Subcutaneous abdominal adipose tissue (tissue), 5 donors: ENCODE measurements around the gene CCDC121.

Experiments used
- H3K27ac ChIP-seq: one replicate; pipeline ENCODE4 v1.7.0; 2013; ENCODE audit warnings: low read depth, mild to moderate bottlenecking, inconsistent platforms, low read length, moderate library complexity
- H3K27me3 ChIP-seq, 5 donors: one replicate each; pipeline ENCODE4 v1.7.0; 2013; ENCODE audit warnings: low read length in 5 of 5, inconsistent platforms in 1 of 5; ENCODE audit not compliant: control insufficient read depth in 5 of 5, insufficient read depth in 4 of 5
- H3K36me3 ChIP-seq, 5 donors: one replicate each; pipeline ENCODE4 v1.7.0; 2013; ENCODE audit warnings: low read length in 5 of 5; ENCODE audit not compliant: control insufficient read depth in 5 of 5, insufficient read depth in 5 of 5
- H3K4me1 ChIP-seq, 5 donors: one replicate each; pipeline ENCODE4 v1.7.0; 2013; ENCODE audit warnings: low read length in 5 of 5, mild to moderate bottlenecking in 3 of 5, moderate library complexity in 1 of 5; ENCODE audit not compliant: control insufficient read depth in 5 of 5, insufficient read depth in 5 of 5
- H3K4me3 ChIP-seq, 5 donors: one replicate each; pipeline ENCODE4 v1.7.0; 2013; ENCODE audit warnings: low read length in 5 of 5, low read depth in 1 of 5
- H3K9ac ChIP-seq, 5 donors: one replicate each; pipeline ENCODE4 v1.7.0; 2013; ENCODE audit warnings: low read length in 5 of 5, mild to moderate bottlenecking in 4 of 5, moderate library complexity in 3 of 5
- H3K9me3 ChIP-seq, 5 donors: one replicate each; pipeline ENCODE4 v1.7.0; 2013; ENCODE audit warnings: low read length in 5 of 5; ENCODE audit not compliant: control insufficient read depth in 5 of 5
- donor health status: healthy.
- donor health status: healthy.
- donor health status: healthy.
- donor health status: healthy.
- donor health status: healthy.

The CCDC121 gene

GRCh38 chr2:27628767-27629709 is at the start of gene CCDC121, which contains the start of gene GPN1:
Gene CCDC121, minus strand, starts transcription at chr2:27629012. Its CDS starts 1,213 bp downstream, at chr2:27627799.
Gene GPN1, plus strand, starts transcription at chr2:27629050. Its CDS starts 9 bp downstream, at chr2:27629059.
- Histone ChIP-seq H3K36me3 (peaks cover 22 to 41% (median 26%) of the 10 kb centered on the region in 5 donors), H3K27me3 (no peaks in the 10 kb centered on the region), H3K9ac (peak within 1 kb of the TSS; percentile 83 to 97 (median 91)), H3K4me3 (peak within 1 kb of the TSS; percentile 84 to 99 (median 95)), H3K27ac (peak within 1 kb of the TSS; percentile 88), H3K4me1 (peaks cover 3 to 32% (median 20%) of the 10 kb centered on the region in 5 donors), H3K9me3 (no peaks in the 10 kb centered on the region)

GRCh38 chr2:27672723-27673486 is 44.1 kb upstream of the CCDC121 start:
- no peak overlapping the region for H3K27ac ChIP-seq
- H3K36me3 ChIP-seq = peaks cover 52 to 64% (median 55%) of the 10 kb centered on the region in 5 donors
- H3K9ac ChIP-seq = no peak overlapping the region

DNA sequence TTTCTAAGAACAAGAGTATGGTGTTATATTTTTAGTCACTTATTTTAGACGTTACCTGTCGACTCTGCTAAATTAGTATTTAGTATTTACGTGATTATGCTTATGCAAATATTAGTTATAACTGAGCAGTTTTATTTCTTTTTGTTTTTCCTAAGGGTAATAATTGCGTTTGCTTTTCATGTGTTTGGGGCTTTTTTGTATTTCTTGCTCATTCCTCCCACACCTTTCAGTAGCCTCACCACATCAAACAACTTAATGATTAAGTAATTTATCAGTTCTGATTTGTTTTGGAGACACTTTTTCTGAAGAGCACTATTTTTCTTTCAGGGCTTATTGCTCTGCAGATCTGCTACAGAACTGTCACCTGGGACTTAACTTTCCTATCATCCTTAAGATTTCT is 42.4 kb upstream of the CCDC121 start:
- no peaks in the 10 kb centered on the region for H3K9me3 ChIP-seq
- H3K27ac ChIP-seq = no peak overlapping the region
- peaks cover 47 to 57% (median 53%) of the 10 kb centered on the region in 5 donors for H3K36me3 ChIP-seq
- H3K4me1 ChIP-seq = peaks cover 0 to 2% (median 0%) of the 10 kb centered on the region in 5 donors
- no peak overlapping the region for H3K4me3 ChIP-seq
- H3K9ac ChIP-seq = no peak overlapping the region
- no peaks in the 10 kb centered on the region for H3K27me3 ChIP-seq

More at GRCh38 chr2:27672723-27673486, 44.1 kb upstream of the CCDC121 start:
- Histone ChIP-seq H3K4me3 (no peak overlapping the region), H3K27me3 (no peaks in the 10 kb centered on the region), H3K4me1 (no peaks in the 10 kb centered on the region), H3K9me3 (no peaks in the 10 kb centered on the region)

DNA sequence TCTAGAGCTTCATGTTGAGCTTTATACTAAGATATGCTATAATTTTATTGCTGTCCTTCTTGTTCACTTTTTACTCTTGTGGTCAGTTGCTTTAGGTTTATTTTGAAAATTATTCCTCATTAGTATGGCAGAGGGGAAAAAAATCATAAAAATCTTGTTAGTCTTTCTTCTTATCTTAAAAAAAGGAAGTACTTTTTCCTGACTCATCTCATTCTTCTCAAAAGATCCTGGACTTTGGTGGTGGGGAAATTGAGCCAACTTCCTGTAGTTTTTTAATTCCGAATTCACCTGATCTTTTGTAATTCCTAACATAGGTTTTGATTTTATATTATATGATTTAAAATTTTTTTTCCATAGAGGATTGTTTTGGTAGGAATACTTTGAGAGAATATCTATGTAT is 38.6 kb upstream of the CCDC121 start:
- Histone ChIP-seq H3K9me3 (no peaks in the 10 kb centered on the region), H3K27ac (no peak overlapping the region), H3K4me3 (no peak overlapping the region), H3K27me3 (no peaks in the 10 kb centered on the region), H3K36me3 (peaks cover 24 to 36% (median 28%) of the 10 kb centered on the region in 5 donors), H3K9ac (no peak overlapping the region), H3K4me1 (peaks cover 3 to 24% (median 21%) of the 10 kb centered on the region in 5 donors)

- Histone ChIP-seq H3K27me3 (no peaks in the 10 kb centered on the region), H3K4me3 (peak overlapping the region; percentile 88 to 100 (median 97)), H3K9ac (peak overlapping the region; percentile 96 to 99 (median 96)), H3K9me3 (no peaks in the 10 kb centered on the region), H3K4me1 (peaks cover 4 to 29% (median 24%) of the 10 kb centered on the region in 5 donors), H3K27ac (peak overlapping the region; percentile 95), H3K36me3 (peaks cover 26 to 44% (median 38%) of the 10 kb centered on the region in 5 donors)
Observed at GRCh38 chr2:27664622-27665363, 36.0 kb upstream of the CCDC121 start.

GRCh38 chr2:27664154-27664574 is 35.4 kb upstream of the CCDC121 start:
- H3K27ac ChIP-seq = peak overlapping the region; percentile 95
- H3K36me3 ChIP-seq = peaks cover 30 to 44% (median 39%) of the 10 kb centered on the region in 5 donors
- no peaks in the 10 kb centered on the region for H3K9me3 ChIP-seq
- peaks cover 4 to 29% (median 27%) of the 10 kb centered on the region in 5 donors for H3K4me1 ChIP-seq
- H3K9ac ChIP-seq = peak overlapping the region; percentile 96 to 99 (median 96)
- H3K4me3 ChIP-seq = peak overlapping the region; percentile 88 to 100 (median 97)
- no peaks in the 10 kb centered on the region for H3K27me3 ChIP-seq

- no peaks in the 10 kb centered on the region for H3K27me3 ChIP-seq
- H3K4me3 ChIP-seq = peak within 1 kb of the TSS; percentile 88 to 100 (median 97)
- H3K4me1 ChIP-seq = peaks cover 4 to 29% (median 27%) of the 10 kb centered on the region in 5 donors
- peak within 1 kb of the TSS; percentile 96 to 99 (median 96) for H3K9ac ChIP-seq
- peaks cover 26 to 39% (median 35%) of the 10 kb centered on the region in 5 donors for H3K36me3 ChIP-seq
- H3K9me3 ChIP-seq = no peaks in the 10 kb centered on the region
- H3K27ac ChIP-seq = peak within 1 kb of the TSS; percentile 95
Observed at GRCh38 chr2:27663285-27664153, 34.7 kb upstream of the CCDC121 start, which contains the start of the genes SLC4A1AP and SUPT7L. Gene SLC4A1AP, plus strand, starts transcription at chr2:27663889. Its CDS starts 26 bp downstream, at chr2:27663915. Gene SUPT7L, minus strand, starts transcription at chr2:27663614. Its CDS starts 1,422 bp downstream, at chr2:27662192.

DNA sequence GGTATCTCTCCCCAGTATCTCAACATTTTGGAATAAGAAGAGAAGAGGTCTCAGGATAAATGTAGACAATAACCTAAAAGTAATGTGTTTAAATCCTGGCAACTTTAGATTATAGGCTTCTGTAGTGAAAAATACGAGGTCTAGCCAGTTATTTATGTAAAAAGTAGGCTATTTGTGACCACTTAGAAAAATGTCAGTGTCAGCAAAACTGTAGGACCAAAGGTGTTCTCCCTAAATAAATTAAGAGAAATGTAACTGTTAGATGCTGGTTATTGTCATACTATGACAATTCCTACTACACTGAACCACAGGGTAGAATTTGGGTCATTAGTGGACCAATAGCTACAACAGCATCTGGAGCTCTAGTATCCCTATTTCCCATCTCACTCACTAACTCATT is 32.6 kb upstream of the CCDC121 start:
- H3K27me3 ChIP-seq = no peaks in the 10 kb centered on the region
- H3K9me3 ChIP-seq = no peaks in the 10 kb centered on the region
- H3K4me1 ChIP-seq = peaks cover 4 to 27% (median 27%) of the 10 kb centered on the region in 5 donors
- peaks cover 23 to 47% (median 43%) of the 10 kb centered on the region in 5 donors for H3K36me3 ChIP-seq
- H3K4me3 ChIP-seq = no peak overlapping the region
- no peak overlapping the region for H3K27ac ChIP-seq
- no peak overlapping the region for H3K9ac ChIP-seq
